GM19023 (cell line): ENCODE results near the gene TMEM259.

Source experiments
- ATAC-seq: cut with Tn5 transposase; IDR thresholded peaks from one replicate; pipeline ENCODE4 v1.9.1; 2021; ENCODE audit warnings: mild to moderate bottlenecking, moderate library complexity; ENCODE audit not compliant: unreplicated experiment

Gene TMEM259

DNA sequence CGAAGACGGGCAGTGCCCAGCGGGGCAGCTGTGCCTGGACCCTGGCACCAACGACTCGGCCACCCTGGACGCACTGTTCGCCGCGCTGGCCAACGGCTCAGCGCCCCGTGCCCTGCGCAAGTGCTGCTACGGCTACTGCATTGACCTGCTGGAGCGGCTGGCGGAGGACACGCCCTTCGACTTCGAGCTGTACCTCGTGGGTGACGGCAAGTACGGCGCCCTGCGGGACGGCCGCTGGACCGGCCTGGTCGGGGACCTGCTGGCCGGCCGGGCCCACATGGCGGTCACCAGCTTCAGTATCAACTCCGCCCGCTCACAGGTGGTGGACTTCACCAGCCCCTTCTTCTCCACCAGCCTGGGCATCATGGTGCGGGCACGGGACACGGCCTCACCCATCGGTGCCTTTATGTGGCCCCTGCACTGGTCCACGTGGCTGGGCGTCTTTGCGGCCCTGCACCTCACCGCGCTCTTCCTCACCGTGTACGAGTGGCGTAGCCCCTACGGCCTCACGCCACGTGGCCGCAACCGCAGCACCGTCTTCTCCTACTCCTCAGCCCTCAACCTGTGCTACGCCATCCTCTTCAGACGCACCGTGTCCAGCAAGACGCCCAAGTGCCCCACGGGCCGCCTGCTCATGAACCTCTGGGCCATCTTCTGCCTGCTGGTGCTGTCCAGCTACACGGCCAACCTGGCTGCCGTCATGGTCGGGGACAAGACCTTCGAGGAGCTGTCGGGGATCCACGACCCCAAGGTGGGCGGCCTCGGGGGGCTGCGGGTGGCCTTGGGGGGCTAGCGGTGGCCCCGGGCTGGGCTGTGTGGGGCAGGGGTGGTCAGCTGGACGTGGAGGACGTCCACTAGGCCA lies 15.9 kb downstream of the TMEM259 start:
- ATAC-seq, result no peak

DNA sequence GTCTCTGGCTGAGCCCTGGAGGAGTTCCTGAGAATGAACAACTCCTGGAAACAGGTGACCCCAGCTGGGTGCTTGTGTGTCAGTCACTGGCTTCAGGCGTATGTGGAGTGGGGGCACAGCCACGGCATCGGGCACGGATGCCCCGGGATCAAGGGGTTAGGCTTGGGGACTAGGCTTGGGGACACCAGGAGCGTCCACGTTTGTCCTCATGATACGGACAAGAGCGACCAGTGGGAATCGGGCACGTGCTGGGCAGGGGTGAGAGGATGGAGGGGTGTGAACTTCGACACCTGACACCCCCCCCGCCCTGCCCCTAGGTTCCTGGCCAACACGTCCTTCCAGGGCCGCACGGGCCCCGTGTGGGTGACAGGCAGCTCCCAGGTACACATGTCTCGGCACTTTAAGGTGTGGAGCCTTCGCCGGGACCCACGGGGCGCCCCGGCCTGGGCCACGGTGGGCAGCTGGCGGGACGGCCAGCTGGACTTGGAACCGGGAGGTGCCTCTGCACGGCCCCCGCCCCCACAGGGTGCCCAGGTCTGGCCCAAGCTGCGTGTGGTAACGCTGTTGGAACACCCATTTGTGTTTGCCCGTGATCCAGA lies 16.6 kb downstream of the TMEM259 start:
- no peak for ATAC-seq

DNA sequence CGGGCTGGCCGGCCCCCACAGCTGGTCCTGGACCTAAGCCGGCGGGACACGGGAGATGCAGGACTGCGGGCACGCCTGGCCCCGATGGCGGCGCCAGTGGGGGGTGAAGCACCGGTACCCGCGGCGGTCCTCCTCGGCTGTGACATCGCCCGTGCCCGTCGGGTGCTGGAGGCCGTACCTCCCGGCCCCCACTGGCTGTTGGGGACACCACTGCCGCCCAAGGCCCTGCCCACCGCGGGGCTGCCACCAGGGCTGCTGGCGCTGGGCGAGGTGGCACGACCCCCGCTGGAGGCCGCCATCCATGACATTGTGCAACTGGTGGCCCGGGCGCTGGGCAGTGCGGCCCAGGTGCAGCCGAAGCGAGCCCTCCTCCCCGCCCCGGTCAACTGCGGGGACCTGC lies 17.6 kb downstream of the TMEM259 start:
- ATAC-seq, result no peak

DNA sequence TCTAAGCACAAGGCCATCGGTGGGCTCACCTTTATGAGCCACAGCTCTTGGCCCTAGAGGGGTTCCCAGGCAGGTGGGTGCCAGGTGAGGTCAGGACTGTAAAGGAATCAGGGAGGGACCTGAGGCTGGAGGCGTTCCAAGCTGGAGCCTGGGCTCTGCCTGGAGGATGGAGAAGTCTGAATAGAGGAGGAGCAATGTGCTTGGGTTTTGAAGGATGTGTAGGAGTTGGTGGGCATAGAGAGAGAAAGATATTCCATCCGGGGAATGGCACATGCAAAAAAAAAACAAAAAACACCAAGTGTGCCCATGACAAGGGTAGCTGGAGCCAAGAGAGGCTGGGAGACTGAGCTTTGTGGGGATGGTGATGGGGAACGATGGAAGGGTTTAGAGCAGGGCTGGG lies 18.3 kb downstream of the TMEM259 start:
- ATAC-seq, result no peak

DNA sequence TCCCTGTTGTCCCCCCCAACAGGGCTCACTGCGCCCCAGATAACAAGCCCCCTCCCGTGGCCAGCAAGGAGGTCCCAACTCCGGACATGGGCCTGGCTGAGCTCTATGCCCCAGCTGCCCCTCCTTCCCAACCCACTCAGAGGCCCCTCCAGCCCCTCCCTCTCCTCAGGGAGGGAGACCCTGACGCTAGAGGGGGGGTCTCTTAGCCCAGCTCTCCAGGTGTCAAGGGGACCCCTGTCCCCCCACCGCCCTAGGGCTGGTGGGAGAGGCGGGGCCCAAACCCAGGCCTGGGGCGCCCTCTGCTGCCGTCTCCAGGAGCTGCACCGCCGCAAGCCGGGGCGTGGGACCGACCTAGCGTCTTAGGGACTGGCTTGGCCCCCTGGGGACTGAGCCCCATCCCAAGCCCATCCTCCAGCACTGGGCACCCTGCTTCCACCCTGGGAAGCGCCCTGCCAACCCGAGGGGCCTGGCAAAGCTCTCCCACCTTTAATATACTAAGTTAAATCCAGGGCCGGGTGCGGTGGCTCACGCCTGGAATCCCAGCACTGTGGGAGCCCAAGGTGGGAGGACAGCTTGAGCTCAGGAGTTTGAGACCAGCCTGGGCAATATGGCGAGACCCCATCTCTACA lies 19.3 kb downstream of the TMEM259 start:
- no peak for ATAC-seq

DNA sequence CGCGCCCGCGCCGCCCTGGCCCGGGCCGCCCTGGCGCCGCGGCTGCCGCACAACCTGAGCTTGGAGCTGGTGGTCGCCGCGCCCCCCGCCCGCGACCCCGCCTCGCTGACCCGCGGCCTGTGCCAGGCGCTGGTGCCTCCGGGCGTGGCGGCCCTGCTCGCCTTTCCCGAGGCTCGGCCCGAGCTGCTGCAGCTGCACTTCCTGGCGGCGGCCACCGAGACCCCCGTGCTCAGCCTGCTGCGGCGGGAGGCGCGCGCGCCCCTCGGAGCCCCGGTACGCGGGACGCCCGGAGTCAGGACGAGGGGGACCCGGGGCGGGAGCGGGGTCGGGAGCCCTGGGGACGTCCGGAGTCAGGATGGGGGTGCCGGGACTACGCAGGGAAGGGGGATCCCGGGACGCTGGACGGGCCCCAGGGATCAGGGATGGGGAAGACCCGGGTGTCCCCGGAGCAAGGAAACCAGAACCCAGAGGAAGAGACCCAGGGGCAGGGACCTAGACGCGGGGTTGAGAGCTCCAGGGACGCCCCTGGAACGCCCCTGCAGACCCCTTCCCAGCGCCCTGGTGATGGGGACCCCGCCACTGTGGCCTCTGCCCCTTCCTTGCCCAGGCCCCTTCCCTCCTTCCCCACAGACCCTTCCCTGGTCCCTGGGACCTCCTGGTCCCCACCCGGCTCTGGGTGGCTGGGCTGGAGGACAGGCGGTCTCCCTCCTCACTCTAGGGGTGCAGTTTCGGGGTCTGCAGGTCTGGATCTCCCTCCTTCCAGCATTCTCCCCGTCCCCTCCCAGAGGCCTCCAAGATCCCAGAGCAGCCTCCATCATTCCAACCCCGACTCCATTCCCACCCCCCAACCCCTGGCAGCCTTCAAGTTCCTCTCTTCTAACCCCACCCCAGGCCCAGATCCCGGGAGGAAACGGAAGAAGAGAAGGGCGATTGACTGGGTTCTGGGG lies 20.1 kb downstream of the TMEM259 start:
- ATAC-seq, result no peak

DNA sequence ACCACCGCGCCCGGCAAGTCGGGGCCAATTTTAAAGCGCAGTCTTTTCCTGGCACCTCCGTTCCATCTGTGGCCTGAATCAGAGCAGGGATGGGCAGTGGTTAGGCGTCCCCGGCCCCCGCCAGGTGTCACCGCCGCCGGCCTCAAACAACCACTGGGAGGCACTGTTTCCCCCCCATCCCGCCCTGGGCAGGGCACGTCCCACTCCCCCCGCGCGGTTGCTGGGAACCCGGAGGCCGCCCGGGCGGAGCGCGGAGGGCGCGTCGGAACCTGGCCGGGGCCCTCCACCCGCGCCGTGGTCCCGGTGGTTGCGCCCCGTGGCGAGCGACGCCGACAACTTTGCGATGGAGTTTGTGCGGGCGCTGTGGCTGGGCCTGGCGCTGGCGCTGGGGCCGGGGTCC lies 20.8 kb downstream of the TMEM259 start, which contains the start of gene GRIN3B:
GRIN3B (plus strand) TSS at position 325 of the 400 bp plus-strand sequence; CDS start at position 344, 19 bp downstream.
- ATAC-seq, result no peak

DNA sequence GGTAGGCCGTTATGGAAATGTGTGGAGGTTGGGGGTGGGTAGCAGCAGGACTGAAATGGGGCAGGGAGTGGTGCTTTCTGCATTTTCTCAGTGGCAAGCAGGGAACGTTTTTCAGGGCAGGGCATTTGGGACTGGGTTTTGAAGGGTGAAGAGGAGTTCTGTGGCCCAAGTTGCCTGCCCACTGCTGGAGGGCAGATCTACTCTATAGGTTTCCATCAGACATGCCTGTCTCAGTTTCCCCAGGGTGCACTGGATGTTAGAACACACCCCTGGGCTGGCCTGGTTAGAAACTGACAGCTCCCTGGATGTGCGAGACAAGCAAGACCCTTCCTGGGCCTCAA lies 21.6 kb downstream of the TMEM259 start:
- no peak for ATAC-seq

DNA sequence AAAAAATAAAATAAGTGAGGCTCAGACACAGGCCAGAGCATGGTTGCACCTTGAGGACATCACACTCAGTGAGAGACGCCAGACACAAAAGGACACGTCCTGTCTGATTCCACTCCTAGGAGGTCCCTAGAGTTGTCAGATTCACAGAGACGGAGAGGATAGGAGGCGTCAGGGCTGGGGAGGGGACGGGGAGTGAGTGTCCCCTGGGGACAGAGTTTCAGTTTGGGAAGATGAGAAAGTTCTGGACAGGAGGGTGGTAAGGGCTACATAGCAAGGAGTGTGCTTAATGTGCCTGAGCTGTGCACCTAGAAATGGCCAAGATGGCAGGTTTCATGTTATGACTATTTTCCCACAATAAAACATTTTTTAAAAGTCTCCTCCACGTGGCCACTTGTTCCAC lies 22.9 kb downstream of the TMEM259 start:
- ATAC-seq, result no peak

DNA sequence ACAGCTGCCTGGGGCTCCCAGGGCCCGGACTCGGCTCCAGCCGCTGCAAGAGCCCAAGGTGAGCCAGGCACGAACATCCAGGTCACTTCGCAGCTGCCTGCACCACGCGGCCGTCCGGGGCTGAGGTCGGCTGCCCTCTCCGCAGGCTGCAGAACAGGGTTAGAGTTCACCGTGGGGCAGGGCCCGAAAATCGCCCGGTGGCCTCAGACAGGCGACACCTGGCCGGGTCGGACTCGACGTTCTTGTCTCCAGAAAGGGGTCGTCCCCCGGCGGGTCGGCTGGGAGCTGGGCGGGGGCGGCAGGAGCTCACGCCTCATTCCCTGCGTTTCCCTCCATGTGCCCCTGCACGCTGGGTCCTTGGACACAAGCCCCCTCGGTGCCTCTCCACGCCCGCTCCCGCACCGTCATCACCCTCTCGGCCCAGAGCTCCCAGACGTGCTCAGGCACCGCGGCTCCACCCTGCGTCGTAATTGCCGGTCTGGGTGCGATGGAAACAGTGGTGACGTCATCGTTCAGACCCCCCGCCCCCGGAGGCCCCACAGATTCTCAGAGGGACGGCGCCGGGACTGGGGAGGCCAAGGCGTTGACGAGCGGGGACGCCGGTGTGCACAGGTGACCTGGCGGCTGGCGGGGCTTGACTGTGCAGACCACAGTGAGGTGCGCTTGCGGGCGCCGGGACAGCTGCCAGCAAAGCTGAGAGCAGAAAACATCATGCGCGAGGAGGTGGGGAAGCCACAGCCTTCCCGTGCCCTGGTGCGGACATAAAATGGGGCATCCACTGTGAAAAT lies 24.7 kb downstream of the TMEM259 start:
- no peak for ATAC-seq

DNA sequence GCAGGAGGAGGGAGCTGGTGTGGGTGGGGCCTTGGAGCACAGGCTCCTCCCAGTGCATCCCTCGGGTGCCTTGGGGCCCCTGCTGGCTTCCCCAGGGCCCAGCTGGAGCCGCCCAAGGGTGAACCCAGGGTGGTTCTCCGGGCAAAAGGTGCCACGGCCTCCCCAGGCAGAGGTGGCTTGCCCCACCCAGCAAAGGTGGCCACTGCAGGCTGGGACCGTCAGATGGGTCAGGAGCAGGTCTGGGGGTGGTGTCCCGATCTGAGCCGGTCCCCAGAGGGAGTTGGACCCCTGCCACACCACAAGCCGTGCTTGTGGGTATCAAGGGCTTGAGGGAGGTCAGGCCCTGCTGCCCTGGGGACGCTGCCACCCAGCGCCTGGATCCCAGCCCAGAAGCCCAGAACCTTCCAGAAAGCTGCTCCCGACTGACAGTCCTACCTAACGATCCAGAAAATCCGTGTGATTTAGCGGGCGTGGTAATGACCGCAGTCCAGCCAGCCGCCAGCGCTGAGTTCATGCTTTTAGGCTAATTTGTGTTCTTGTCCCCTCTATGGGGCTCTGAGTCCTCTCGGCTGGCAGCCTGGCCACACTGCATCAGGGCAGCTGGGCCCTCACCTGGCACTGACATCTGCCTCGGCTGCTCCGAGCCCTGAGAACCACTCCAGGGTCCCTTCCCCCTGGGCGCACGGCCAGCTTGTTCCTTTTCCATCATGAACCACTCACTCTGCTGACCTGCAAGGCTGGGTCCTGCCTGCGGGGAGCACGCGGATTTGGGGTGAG lies 25.7 kb downstream of the TMEM259 start:
- ATAC-seq, result no peak

DNA sequence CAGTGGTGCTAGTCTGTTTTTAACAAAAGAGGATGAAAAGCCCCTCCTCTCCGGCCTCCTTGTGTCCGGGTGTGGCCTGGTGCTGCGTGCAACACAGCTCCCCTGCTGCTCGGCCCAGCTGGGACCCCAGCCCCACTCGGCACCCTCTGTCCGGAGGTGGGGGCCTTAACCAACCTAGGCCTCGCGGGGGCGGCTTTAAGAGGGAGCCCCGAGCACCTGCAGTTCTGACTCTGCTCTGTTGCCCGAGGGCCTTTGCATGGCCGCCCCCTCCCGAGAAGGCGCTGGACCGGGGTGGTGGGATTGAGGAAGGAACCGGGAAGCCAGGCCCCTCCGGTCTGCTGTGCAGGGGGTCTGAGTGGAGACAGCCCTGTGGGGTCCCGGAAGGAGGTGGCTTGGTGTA lies 26.4 kb downstream of the TMEM259 start:
- no peak for ATAC-seq

DNA sequence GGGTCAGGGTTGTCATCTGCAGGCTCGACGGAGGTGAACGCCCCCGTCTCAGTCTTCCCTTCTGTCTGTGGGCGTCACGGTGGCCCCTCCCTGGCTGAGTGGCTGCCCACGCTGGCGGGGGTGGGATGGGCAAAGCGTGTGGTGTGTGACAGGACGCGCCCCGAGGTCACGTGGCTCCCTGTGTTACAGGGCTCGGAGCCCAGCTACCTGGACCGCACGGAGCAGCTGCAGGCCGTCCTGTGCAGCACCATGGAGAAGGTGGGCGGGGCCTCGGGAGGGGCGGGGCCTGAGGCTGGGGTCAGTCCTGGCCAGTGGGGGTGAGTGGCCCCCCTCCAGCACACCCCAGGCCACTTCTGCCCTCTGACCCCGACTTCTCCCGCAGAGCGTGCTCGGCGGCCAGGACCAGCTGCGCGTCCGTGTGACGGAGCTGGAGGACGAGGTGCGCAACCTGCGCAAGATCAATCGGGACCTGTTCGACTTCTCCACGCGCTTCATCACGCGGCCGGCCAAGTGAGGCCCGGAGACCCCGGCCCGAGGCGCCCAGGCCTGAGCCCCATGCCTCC lies 27.0 kb downstream of the TMEM259 start:
- no peak for ATAC-seq

DNA sequence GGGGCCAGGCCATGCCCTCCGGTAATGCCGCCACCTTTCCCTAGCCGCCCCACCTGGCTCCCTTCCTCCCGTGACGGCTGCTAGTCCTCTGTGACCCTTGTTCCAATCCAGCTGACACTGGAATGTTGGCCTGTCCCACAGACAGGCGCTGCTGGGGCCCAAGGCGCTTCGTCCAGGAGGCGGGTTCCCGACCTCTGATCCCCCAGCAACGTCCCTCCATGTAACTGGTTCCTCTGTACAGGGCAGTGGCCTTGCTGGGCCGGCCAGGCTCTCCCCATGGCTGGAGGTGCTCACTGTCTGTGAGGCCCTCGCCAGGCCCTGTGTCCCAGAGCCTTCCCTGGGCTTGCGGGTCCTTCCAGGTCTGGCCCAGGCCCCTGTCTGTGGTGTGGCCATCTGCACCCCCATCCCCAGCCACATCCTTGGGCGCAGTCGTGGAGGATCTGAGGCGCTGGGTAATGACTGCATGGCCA lies 27.5 kb downstream of the TMEM259 start:
- ATAC-seq, result no peak

DNA sequence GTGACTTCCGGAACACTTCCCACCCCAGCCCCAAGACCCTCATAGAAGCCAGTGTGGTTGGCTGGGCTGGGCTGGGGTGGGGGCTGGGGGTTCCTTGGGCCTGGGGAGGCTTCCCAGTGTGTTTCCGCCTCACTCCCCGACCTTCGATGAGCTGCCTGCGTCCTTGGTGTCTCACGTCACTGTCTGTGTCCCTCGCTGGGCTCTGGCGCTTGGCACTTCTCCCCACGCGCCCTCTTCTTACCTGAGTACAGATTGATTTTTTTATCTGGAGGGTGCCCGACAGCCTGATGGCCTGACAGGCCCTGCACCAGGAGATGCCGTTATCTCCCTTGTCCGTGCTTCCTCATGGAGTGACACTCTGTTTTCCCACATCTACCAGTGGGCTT lies 28.3 kb downstream of the TMEM259 start:
- no peak for ATAC-seq

DNA sequence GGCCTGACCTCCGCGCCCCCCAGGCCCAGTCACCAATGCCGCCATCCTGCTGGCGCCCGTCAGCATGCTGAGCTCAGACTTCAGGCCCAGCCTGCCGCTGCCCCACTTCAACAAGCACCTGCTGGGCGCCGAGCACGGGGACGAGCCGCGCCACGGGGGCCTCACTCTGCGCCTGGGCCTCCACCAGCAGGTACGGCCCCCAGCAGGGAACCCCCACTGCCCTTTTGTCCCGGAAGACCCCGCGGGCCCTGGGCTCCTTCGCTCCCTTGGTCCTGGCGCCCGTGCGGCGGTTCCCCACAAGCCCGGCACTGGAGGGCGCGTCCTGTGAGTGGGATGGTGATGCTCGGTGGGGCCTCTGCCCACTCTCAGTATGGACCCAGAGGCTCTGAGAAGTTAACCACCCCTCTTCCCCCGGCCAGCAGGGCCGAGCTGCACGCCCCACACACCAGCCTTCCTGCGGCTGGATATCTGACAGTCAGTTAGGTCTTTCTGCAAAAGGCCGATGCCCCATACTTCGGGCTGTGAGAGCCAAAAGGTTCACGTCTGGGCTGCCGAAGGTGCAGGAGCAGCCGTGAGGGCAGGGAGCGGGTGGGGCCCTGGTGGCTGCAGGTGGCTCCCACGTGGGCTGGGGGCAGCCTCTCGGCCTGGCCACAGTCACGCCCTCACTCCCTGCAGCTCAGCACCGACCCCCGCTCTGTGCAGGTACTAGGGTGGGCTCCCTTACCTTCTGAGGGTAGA lies 28.8 kb downstream of the TMEM259 start:
- no peak for ATAC-seq

DNA sequence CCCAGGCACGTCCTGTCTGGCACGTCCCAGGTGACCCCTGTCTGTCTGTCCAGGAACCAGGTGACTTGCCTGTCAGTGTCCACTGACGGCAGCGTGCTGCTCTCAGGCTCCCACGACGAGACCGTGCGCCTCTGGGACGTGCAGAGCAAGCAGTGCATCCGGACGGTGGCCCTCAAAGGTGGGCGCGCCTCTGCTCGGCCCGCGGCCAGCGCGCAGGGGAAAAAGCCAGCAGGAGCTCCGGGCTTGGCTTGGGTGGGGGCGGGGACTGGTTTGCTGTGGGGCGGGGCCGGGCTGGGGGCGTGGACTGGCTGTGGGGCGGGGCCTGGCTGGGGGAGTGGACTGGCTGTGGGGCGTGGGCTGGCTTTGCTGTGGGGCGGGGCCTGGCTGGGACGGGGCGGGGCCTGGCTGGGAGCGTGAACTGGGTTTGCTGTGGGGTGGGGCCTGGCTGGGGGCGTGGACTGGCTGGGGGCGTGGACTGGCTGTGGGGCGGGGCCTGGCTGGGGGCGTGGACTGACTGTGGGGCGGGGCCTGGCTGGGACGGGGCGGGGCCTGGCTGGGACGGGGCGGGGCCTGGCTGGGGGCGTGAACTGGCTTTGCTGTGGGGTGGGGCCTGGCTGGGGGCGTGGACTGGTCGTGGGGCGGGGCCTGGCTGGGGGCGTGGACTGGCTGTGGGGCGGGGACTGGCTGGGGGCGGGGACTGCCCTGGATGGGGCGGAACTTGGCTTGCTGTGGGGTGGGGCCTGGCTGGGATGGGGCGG lies 29.6 kb downstream of the TMEM259 start:
- ATAC-seq, result no peak

DNA sequence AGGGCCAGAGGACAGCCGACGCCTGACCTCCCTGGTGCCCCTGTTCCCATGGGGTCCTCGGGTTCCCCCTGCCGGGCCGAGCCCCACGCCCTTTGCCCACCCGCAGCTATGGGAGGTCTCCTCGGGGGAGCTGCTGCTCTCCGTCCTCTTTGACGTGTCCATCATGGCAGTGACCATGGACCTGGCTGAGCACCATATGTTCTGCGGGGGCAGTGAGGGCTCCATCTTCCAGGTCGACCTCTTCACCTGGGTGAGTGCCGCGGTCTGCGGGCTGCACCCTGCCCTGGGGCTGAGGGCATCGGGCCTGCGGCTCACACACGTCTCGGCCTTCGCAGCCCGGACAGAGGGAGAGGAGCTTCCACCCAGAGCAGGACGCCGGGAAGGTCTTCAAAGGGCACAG lies 30.2 kb downstream of the TMEM259 start:
- no peak for ATAC-seq
